Measurements from ENCODE around the gene ELFN2. TPM values are rescaled to one million over a fixed set of nuclear protein-coding genes. Genes with fewer than 3 reads are reported as not detected.

The ELFN2 gene
- total RNA-seq, 1 experiment from 2014 or later: 4.0 TPM

DNA sequence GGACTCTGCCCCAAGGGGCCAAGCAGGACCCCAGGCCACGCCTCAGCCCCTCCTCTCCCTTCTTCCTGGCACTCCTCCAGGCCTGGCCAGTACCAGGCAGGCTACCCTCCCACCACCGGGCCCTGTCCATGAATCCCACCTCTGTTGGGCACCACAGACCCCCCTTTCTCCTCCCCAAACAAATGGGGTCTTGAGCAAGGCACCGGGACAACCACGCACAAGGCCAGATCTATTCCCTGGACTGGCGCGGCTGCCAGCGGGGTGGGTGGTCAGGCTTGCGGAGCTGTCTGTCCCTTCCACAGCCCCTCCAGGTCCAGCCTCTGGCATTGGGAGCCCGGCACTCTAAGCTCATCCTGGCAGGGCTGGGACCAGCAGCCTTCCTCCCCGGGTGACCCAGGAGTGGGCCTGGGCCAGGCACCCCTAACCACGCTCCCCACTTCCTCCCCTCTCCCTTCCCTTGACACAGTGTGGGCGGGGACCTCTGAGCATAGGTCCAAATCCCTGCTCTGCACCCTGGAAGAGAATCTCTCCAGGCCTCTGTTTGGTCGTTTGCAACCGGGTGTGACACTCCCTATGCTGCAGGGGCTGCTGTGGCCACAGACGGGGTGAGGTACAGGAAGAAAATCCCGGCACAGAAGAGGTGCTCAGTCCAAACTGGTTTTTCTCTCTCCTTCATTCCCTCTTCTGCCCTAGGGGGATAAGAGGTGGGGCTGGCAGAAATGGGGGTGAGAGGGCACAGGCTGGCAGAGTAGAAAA, 14.6 kb downstream of the ELFN2 start:
- no peaks in the 10 kb centered on the region for H3K4me1 ChIP-seq
- no peaks in the 10 kb centered on the region for H3K36me3 ChIP-seq (ENCODE audit: control insufficient read depth, insufficient read depth, low read length)
- ChIA-PET POLR2A (no interaction called here), CTCF (interaction anchor here (0.7 to 1.1 kb wide), 2 partner anchors 15 to 273 kb away, joined by 3 read pairs; no protein-coding TSS in a partner anchor)
- Mint-ChIP-seq H3K27ac (ENCODE audit: unreplicated experiment) (no peak overlapping the region), H3K9me3 (ENCODE audit: unreplicated experiment) (no peaks in the 10 kb centered on the region), H3K4me3 (ENCODE audit: unreplicated experiment) (no peak overlapping the region), H3K4me1 (ENCODE audit: low read depth, unreplicated experiment) (no peaks in the 10 kb centered on the region), H3K27me3 (ENCODE audit: insufficient read depth, unreplicated experiment) (no peaks in the 10 kb centered on the region), H3K36me3 (ENCODE audit: insufficient read depth, unreplicated experiment) (no peaks in the 10 kb centered on the region)
- no TSS peak for BruUV-seq (replicated peaks)
- no peaks in the 10 kb centered on the region for H3K27me3 ChIP-seq (replicated peaks; ENCODE audit: control insufficient read depth, insufficient read depth, low read length)
- no peak overlapping the region for H3K4me3 ChIP-seq (ENCODE audit: low read depth, low read length)
- H3K9me3 ChIP-seq: no peaks in the 10 kb centered on the region
- intact Hi-C loops (cut with micrococcal nuclease; ENCODE audit: unreplicated experiment): no loop called here
- DNase-seq: no peak
- TF ChIP-seq CTCF (IDR thresholded peaks at IDR 0.05; ENCODE audit: insufficient read depth in 1 of 2, low read depth in 1 of 2, low read length in 1 of 2, severe bottlenecking in 1 of 2, unreplicated experiment in 1 of 2): no peak

DNA sequence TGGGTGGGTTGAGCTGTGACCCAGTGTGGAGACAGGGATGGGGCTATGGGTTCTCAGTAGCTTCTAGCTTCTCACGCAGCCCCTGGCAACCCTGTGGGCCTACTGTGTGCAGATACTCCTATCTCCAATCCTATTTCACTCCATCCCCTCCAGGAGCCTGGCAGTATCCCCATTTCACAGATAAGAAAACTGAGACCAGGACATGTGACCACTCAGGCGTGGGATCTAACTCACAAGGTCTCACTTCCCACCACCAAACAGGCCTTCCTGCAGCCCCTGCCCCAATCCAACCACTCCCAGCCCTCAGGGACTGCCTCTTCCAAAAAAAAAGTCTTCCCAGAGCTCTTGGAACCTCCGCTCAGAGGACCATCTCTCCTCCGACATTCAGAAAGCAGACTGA, 15.6 kb downstream of the ELFN2 start:
- Histone ChIP-seq H3K4me3 (ENCODE audit: low read depth, low read length) (no peak overlapping the region), H3K36me3 (ENCODE audit: control insufficient read depth, insufficient read depth, low read length) (no peaks in the 10 kb centered on the region), H3K4me1 (no peaks in the 10 kb centered on the region), H3K9me3 (no peaks in the 10 kb centered on the region), H3K27me3 (replicated peaks; ENCODE audit: control insufficient read depth, insufficient read depth, low read length) (no peaks in the 10 kb centered on the region)
- Mint-ChIP-seq H3K9me3 (ENCODE audit: unreplicated experiment) (no peaks in the 10 kb centered on the region), H3K27me3 (ENCODE audit: insufficient read depth, unreplicated experiment) (no peaks in the 10 kb centered on the region), H3K4me1 (ENCODE audit: low read depth, unreplicated experiment) (no peaks in the 10 kb centered on the region), H3K27ac (ENCODE audit: unreplicated experiment) (no peak overlapping the region), H3K4me3 (ENCODE audit: unreplicated experiment) (no peak overlapping the region), H3K36me3 (ENCODE audit: insufficient read depth, unreplicated experiment) (no peaks in the 10 kb centered on the region)
- ChIA-PET POLR2A (no interaction called here), CTCF (no interaction called here)
- no peak for TF ChIP-seq CTCF (IDR thresholded peaks at IDR 0.05; ENCODE audit: insufficient read depth in 1 of 2, low read depth in 1 of 2, low read length in 1 of 2, severe bottlenecking in 1 of 2, unreplicated experiment in 1 of 2)
- DNase-seq: no peak
- intact Hi-C loops (cut with micrococcal nuclease; ENCODE audit: unreplicated experiment): no loop called here
- BruUV-seq (replicated peaks): no TSS peak

DNA sequence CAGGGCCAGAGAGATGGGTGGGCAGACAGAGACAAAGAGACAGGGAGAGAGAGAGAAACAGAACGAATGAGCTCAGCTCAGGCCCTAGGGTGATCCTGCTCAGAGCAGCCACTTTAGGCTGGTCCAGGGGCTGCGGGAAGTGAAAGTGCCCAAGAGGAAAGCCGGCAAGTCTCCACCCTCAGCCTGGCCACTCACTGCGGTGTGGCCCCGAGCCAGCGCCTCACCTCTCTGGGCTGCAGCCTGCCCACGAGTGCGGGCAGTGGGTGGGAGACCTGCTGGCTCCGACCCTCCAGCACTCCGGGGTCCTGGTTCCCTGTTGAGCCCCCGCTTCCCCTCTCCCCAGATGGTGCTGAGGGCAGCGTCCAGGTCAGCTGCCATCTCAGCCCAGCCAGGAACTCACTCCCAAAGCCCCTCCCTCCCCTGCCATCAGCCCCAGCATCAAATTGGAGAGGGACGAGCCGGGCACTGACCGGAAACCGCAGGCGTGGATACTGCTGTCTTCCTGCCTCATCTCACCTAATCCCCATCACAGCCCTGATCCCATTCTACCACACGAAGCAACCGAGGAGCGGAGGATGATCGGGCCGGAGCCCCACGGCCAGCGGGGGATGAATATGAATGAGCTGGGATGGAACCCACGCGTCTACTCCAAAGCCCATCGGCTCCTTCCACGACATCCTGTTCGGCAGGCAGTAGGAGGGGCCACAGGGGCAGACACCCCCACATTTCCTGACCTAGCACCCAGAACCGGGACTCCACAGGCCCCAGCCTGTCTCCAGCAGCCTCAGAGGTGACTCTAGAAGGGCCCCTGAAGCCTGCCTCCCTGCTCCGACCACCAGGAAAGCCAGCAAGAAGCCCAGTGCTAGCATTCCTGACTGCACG, 16.9 kb downstream of the ELFN2 start:
- no peaks in the 10 kb centered on the region for H3K27me3 Mint-ChIP-seq (ENCODE audit: insufficient read depth, unreplicated experiment)
- Histone ChIP-seq H3K36me3 (ENCODE audit: control insufficient read depth, insufficient read depth, low read length) (no peaks in the 10 kb centered on the region), H3K4me3 (ENCODE audit: low read depth, low read length) (no peak overlapping the region), H3K9me3 (no peaks in the 10 kb centered on the region), H3K27me3 (replicated peaks; ENCODE audit: control insufficient read depth, insufficient read depth, low read length) (no peaks in the 10 kb centered on the region), H3K4me1 (no peaks in the 10 kb centered on the region)
- intact Hi-C loops (cut with micrococcal nuclease; ENCODE audit: unreplicated experiment): no loop called here
- no TSS peak for BruUV-seq (replicated peaks)
- H3K27ac Mint-ChIP-seq (ENCODE audit: unreplicated experiment): no peak overlapping the region
- no peak for TF ChIP-seq CTCF (IDR thresholded peaks at IDR 0.05; ENCODE audit: insufficient read depth in 1 of 2, low read depth in 1 of 2, low read length in 1 of 2, severe bottlenecking in 1 of 2, unreplicated experiment in 1 of 2)
- H3K36me3 Mint-ChIP-seq (ENCODE audit: insufficient read depth, unreplicated experiment): no peaks in the 10 kb centered on the region
- no peak overlapping the region for H3K4me3 Mint-ChIP-seq (ENCODE audit: unreplicated experiment)
- H3K9me3 Mint-ChIP-seq (ENCODE audit: unreplicated experiment): no peaks in the 10 kb centered on the region
- no peak for DNase-seq
- no peaks in the 10 kb centered on the region for H3K4me1 Mint-ChIP-seq (ENCODE audit: low read depth, unreplicated experiment)
- ChIA-PET POLR2A (no interaction called here), CTCF (no interaction called here)

Data from Caco-2 (cell line).